Erythroblast (primary cell): Measurements from ENCODE around the gene ZSCAN10.

Experiments used
- GATA1 ChIP-seq: IDR thresholded peaks from 2 replicates; pipeline ENCODE4 v1.6.1; 2011; ENCODE audit warnings: low read depth, mild to moderate bottlenecking, control low read depth, low read length, moderate library complexity
- POLR2A ChIP-seq: IDR thresholded peaks from 2 replicates; pipeline ENCODE4 v1.6.1; 2011; ENCODE audit warnings: mild to moderate bottlenecking, low read length

- TF ChIP-seq POLR2A (no peak), GATA1 (no peak)
Measured at GRCh38 chr16:3099732-3100499, 822 bp upstream of the ZSCAN10 start.
